K562 (cell line): ENCODE data around the gene SLC48A1. TPM values are rescaled to one million over a fixed set of nuclear protein-coding genes. Genes with fewer than 3 reads are reported as not detected.
A peak's percentile ranks its signal among the peaks of the same experiment; 100 is the strongest.

ENCODE experiments used
- ATAC-seq: fragments of 200-7000 bp; cut with Tn5 transposase; 3 replicates; pipeline ENCODE4 v1.9.1; 2020; ENCODE audit warnings: moderate library complexity
- BruUV-seq: library from RNA; stranded (reverse); fragments of 400-500 nt; replicated peaks from 2 replicates; lab custom pipeline; 2021; lab: Mats Ljungman, UMichigan
- CTCF ChIA-PET: fragments of 300-600 bp; formaldehyde crosslinking; extraction: SDS; loops from one replicate; lab custom pipeline; 2021; ENCODE audit warnings: low intra/inter-chr PET ratio; lab: Yijun Ruan, JAX
- POLR2A ChIA-PET: fragments of 300-600, 350-650 bp; sonication (Branson Sonifier 250); formaldehyde crosslinking; extraction: SDS; loops from one replicate; lab custom pipeline; 2021; ENCODE audit warnings: antibody characterized with exemption, inconsistent platforms; lab: Yijun Ruan, JAX
- DNase-seq, 4 experiments: peaks; one replicate each; pipeline versions ENCODE4 v3.0.0 to v3.0.0-alpha.2; 2011 to 2018; ENCODE audit warnings: low spot score in 3 of 4, mixed read lengths in 3 of 4; ENCODE audit errors: extremely low read depth in 1 of 4
- FAIRE-seq: peaks from 2 replicates; lab custom pipeline; 2011; peaks lifted over from hg19 to GRCh38; lab: Jason Lieb, UNC
- H2AFZ ChIP-seq: 2 replicates; pipeline ENCODE4 v1.6.0; 2011; ENCODE audit warnings: low read depth, low read length, control low read depth, inconsistent platforms
- H3K27ac ChIP-seq: fragments of 200-600 bp; 3 replicates; pipeline ENCODE4 v1.8.0; 2011; ENCODE audit warnings: low read depth, mild to moderate bottlenecking, control low read depth, inconsistent platforms, low read length, moderate library complexity, mixed read lengths; ENCODE audit errors: extremely low read depth
- H3K27me3 ChIP-seq, 2 experiments: fragments of 300-600 bp in 1 of 2; 2 replicates in 1 of 2; 3 replicates in 1 of 2; pipeline versions ENCODE4 v1.6.0 to v1.8.0; 2011; ENCODE audit warnings: inconsistent platforms in 2 of 2, low read length in 2 of 2, mild to moderate bottlenecking in 1 of 2, mixed read lengths in 1 of 2, moderate library complexity in 1 of 2; ENCODE audit not compliant: control insufficient read depth in 2 of 2, insufficient read depth in 2 of 2
- H3K36me3 ChIP-seq: fragments of 300-600 bp; 3 replicates; pipeline ENCODE4 v1.8.0; 2011; ENCODE audit warnings: mild to moderate bottlenecking, low read length, inconsistent platforms; ENCODE audit not compliant: control insufficient read depth, insufficient read depth
- H3K4me1 ChIP-seq, 2 experiments: fragments of 200-600 bp in 1 of 2; replicated peaks in 1 of 2; 2 replicates in 1 of 2; 3 replicates in 1 of 2; pipeline versions ENCODE4 v1.5.1 to v1.8.0; 2011; ENCODE audit warnings: inconsistent platforms in 2 of 2, low read length in 2 of 2, mild to moderate bottlenecking in 1 of 2, mixed read lengths in 1 of 2, moderate library complexity in 1 of 2; ENCODE audit not compliant: control insufficient read depth in 2 of 2, insufficient read depth in 2 of 2
- H3K4me2 ChIP-seq: 2 replicates; pipeline ENCODE4 v1.6.1; 2011; ENCODE audit warnings: low read length, control low read depth, inconsistent platforms, mixed read lengths; ENCODE audit not compliant: insufficient read depth
- H3K4me3 ChIP-seq: fragments of 200-600 bp; sonication (generic), shearing (Covaris generic); 2 replicates; pipeline ENCODE4 v1.5.1; 2016; ENCODE audit warnings: control low read depth, inconsistent platforms
- H3K79me2 ChIP-seq: fragments of 200-600 bp; 3 replicates; pipeline ENCODE4 v1.8.0; 2011; ENCODE audit warnings: low read length, inconsistent platforms; ENCODE audit not compliant: control insufficient read depth, insufficient read depth
- H3K9ac ChIP-seq, 2 experiments: 2 replicates each; pipeline versions ENCODE4 v1.6.0 to v1.6.1; 2011; ENCODE audit warnings: low read depth in 2 of 2, low read length in 2 of 2, control low read depth in 1 of 2, inconsistent platforms in 1 of 2, mild to moderate bottlenecking in 1 of 2, mixed read lengths in 1 of 2; ENCODE audit not compliant: insufficient read depth in 1 of 2
- H3K9me1 ChIP-seq: one replicate; pipeline ENCODE4 v1.6.0; 2011; ENCODE audit warnings: inconsistent platforms, mild to moderate bottlenecking, low read length, moderate library complexity; ENCODE audit not compliant: control insufficient read depth, insufficient read depth
- H3K9me3 ChIP-seq: replicated peaks from 2 replicates; pipeline ENCODE4 v1.5.1; 2011; ENCODE audit warnings: low read depth, low read length, inconsistent platforms; ENCODE audit not compliant: control insufficient read depth, insufficient read depth
- H4K20me1 ChIP-seq: replicated peaks from 2 replicates; pipeline ENCODE4 v1.6.1; 2011; ENCODE audit warnings: low read length, inconsistent platforms, mixed read lengths; ENCODE audit not compliant: control insufficient read depth, insufficient read depth
- JUNB ChIP-seq: fragments of 450-650 bp; formaldehyde crosslinking; conservative IDR thresholded peaks from 2 replicates; pipeline ENCODE4 v1.4.0; 2020; ENCODE audit warnings: mild to moderate bottlenecking
- PHB2 ChIP-seq: fragments of 450-650 bp; IDR thresholded peaks from 2 replicates; pipeline ENCODE4 v1.6.1; 2017; ENCODE audit warnings: low read depth
- SMARCA5 ChIP-seq: fragments of 450-650 bp; IDR thresholded peaks from 2 replicates; pipeline ENCODE4 v1.6.1; 2016
- SPI1 ChIP-seq: IDR thresholded peaks from 2 replicates; pipeline ENCODE4 v1.6.1; 2011; ENCODE audit warnings: low read depth, low read length, control low read depth, borderline replicate concordance
- ZNF274 ChIP-seq: IDR thresholded peaks from 2 replicates; pipeline ENCODE4 v1.6.1; 2011; ENCODE audit warnings: low read depth, mild to moderate bottlenecking, low read length, moderate library complexity, borderline replicate concordance
- ZNF778 ChIP-seq: fragments of 450-650 bp; formaldehyde crosslinking; IDR thresholded peaks from 2 replicates; pipeline ENCODE4 v1.4.0; 2020; ENCODE audit warnings: mild to moderate bottlenecking, moderate library complexity
- WGBS: fragments of 100-300 bp; shearing (Covaris generic); methylation state at CpG from one replicate; pipeline ENCODE4 v1.1.6; 2016; ENCODE audit warnings: low coverage, mixed read lengths; ENCODE audit not compliant: insufficient coverage; ENCODE audit errors: missing lambda C conversion rate; 5-methylcytosine and 5-hydroxymethylcytosine counted together
- in situ Hi-C: fragments of 300-500 bp; cut with MboI; formaldehyde crosslinking; loops from 4 replicates; pipeline ENCODE4 v1.15.0; 2018; ENCODE audit warnings: inconsistent platforms, mixed read lengths
- intact Hi-C: fragments of 100-400 bp; cut with micrococcal nuclease; formaldehyde crosslinking; loops from 2 replicates; pipeline ENCODE4 v1.14.2; 2022
- polyA plus RNA-seq, 8 experiments: library from polyadenylated mRNA; depleted of rRNA in 4 of 8; stranded (reverse) in 5 of 8; unstranded in 3 of 8; fragments of >200 nt; fragmentation: Nextera tagmentation in 2 of 8; fragmentation: Illumina TruSeq in 1 of 8; extraction: Ambion mirVana in 2 of 8; extraction: Trizol in 1 of 8; gene quantifications; 2 replicates each; pipeline versions ENCODE4 v1.2.1 to v1.2.3, GENCODE V29; 2011 to 2014; ENCODE audit warnings: inconsistent platforms in 1 of 8, missing spikeins in 1 of 8
- total RNA-seq, 7 experiments: library from RNA; depleted of rRNA in 6 of 7; stranded (reverse); fragments of >200 nt in 6 of 7; fragmentation: Illumina TruSeq in 2 of 7; extraction: Trizol in 2 of 7; gene quantifications; 2 replicates each; pipeline versions ENCODE4 v1.2.1 to v1.2.3, GENCODE V29; 2011 to 2021; ENCODE audit warnings: low replicate concordance in 1 of 7
- TF ChIP-seq, protein P1 (sequence below): fragments of 450-650 bp; conservative IDR thresholded peaks from 2 replicates; pipeline ENCODE4 v1.6.1; 2016; ENCODE audit warnings: missing genetic modification characterization, low read depth, mild to moderate bottlenecking, missing compliant biosample characterization, moderate library complexity
- TF ChIP-seq, protein P2 (sequence below), 2 experiments: fragments of 450-650 bp; IDR thresholded peaks; 2 replicates each; pipeline ENCODE4 v1.6.1; 2016

The SLC48A1 gene
- total and polyA plus RNA-seq, 9 of the 15 experiments (the other 6 are each of a cell fraction or from before 2014, with no cell fraction given) = 10.7 to 37.5 (median 18.7) TPM

DNA sequence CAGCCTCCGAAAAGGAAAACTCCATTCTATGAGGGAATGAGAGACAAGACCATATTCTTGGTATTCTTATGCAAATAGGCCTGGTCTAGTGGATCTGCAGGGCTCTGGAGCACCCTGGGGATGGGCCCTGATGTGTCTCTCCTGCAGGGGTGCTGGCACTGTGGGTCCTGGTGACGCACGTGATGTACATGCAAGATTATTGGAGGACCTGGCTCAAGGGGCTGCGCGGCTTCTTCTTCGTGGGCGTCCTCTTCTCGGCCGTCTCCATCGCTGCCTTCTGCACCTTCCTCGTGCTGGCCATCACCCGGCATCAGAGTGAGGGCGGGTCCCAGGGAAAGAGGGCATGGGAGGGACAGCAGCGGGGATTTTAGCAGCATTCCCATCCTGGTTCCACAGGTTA lies 5.8 kb downstream of the SLC48A1 start:
- DNase-seq (no peak), FAIRE-seq (no peak), ATAC-seq (no peak)
- H3K9me1 ChIP-seq = peaks cover 5% of the 10 kb centered on the region
- H2AFZ ChIP-seq = no peak overlapping the region
- no TSS peak for BruUV-seq
- peaks cover 53% of the 10 kb centered on the region; the same call in 2 of the 3 replicates for H3K36me3 ChIP-seq
- no peak overlapping the region for H3K9ac ChIP-seq
- POLR2A ChIA-PET = interaction anchor here (0.7 to 5.4 kb wide), 7 partner anchors 8 to 60 kb away, joined by 3 to 38 read pairs (median 9); partner anchors contain the start of gene RAPGEF3
- CTCF ChIA-PET = interaction anchor here (0.7 to 4.5 kb wide), 5 partner anchors 12 to 63 kb away, joined by 3 to 42 read pairs (median 6); partner anchors contain the start of gene RAPGEF3
- no peak overlapping the region for H3K27ac ChIP-seq
- no peaks in the 10 kb centered on the region for H3K9me3 ChIP-seq
- no peaks in the 10 kb centered on the region for H3K27me3 ChIP-seq
- H3K4me1 ChIP-seq = peaks cover 49 to 73% of the 10 kb centered on the region in 2 experiments
- in situ Hi-C loops = loop anchor here (10.0 kb wide), 1 partner anchor 64 kb away; no protein-coding TSS in a partner anchor
- H3K79me2 ChIP-seq = peaks cover 63% of the 10 kb centered on the region
- no peak overlapping the region for H3K4me3 ChIP-seq
- intact Hi-C loops = loop anchor here (1.0 kb wide), 3 partner anchors 37 to 64 kb away; no protein-coding TSS in a partner anchor
- H3K4me2 ChIP-seq = no peak overlapping the region; the same call in 1 of the 2 replicates
- TF ChIP-seq SPI1 (no peak), JUNB (0 out of 2 replicates have a peak, but pooled peaks have one; percentile 21), ZNF778 (CRISPR knock-in tag) (no peak), SMARCA5 (no peak), ZNF274 (no peak), PHB2 (0 out of 2 replicates have a peak, but pooled peaks have one; percentile 22)
- TF ChIP-seq, protein P1, sequence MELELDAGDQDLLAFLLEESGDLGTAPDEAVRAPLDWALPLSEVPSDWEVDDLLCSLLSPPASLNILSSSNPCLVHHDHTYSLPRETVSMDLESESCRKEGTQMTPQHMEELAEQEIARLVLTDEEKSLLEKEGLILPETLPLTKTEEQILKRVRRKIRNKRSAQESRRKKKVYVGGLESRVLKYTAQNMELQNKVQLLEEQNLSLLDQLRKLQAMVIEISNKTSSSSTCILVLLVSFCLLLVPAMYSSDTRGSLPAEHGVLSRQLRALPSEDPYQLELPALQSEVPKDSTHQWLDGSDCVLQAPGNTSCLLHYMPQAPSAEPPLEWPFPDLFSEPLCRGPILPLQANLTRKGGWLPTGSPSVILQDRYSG = no peak
- TF ChIP-seq, protein P2, sequence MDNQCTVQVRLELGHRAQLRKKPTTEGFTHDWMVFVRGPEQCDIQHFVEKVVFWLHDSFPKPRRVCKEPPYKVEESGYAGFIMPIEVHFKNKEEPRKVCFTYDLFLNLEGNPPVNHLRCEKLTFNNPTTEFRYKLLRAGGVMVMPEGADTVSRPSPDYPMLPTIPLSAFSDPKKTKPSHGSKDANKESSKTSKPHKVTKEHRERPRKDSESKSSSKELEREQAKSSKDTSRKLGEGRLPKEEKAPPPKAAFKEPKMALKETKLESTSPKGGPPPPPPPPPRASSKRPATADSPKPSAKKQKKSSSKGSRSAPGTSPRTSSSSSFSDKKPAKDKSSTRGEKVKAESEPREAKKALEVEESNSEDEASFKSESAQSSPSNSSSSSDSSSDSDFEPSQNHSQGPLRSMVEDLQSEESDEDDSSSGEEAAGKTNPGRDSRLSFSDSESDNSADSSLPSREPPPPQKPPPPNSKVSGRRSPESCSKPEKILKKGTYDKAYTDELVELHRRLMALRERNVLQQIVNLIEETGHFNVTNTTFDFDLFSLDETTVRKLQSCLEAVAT (IDR thresholded peaks at IDR 0.05) = no peak
- 65% methylated on average over 13 of the region's 14 CpGs for WGBS
- H4K20me1 ChIP-seq = peaks cover 14% of the 10 kb centered on the region; the same call in 1 of the 2 replicates
